Activated T-helper 1 cell treated with anti-CD3 and anti-CD28 coated beads, Interleukin-12 subunit alpha, Interleukin-12 subunit beta, Interleukin-2, Interleukin-4 antibody, amounts not matched to agents 30 ng/mL and 10 ng/mL and 1 ng/mL, durations not matched to agents 14 hours and 24 hours and 36 hours (primary cell): ENCODE results near the gene LGMN. TPM values are rescaled to one million over a fixed set of nuclear protein-coding genes. Genes with fewer than 3 reads are reported as not detected.
A peak's percentile ranks its signal among the peaks of the same experiment; 100 is the strongest.
"Not testable (repeated sequence)": the region's sequence is repeated elsewhere in the genome, so short reads cannot be mapped to it uniquely, and the experiment has no call there.

Source experiments
- DNase-seq: peaks from one replicate; pipeline ENCODE4 v3.0.0; 2021; ENCODE audit warnings: low spot score
- H3K27ac Mint-ChIP-seq: one replicate; pipeline ENCODE4 v1.8.0; 2021; ENCODE audit warnings: mild to moderate bottlenecking, mixed read lengths
- H3K27me3 Mint-ChIP-seq: one replicate; pipeline ENCODE4 v1.8.0; 2022; ENCODE audit warnings: mild to moderate bottlenecking, moderate library complexity, mixed read lengths; ENCODE audit not compliant: insufficient read depth
- H3K36me3 Mint-ChIP-seq: one replicate; pipeline ENCODE4 v1.8.0; 2021; ENCODE audit warnings: low read depth, mixed read lengths
- H3K4me1 Mint-ChIP-seq: one replicate; pipeline ENCODE4 v1.8.0; 2021; ENCODE audit warnings: low read depth, mixed read lengths
- H3K4me3 Mint-ChIP-seq: one replicate; pipeline ENCODE4 v1.8.0; 2021; ENCODE audit warnings: mild to moderate bottlenecking, moderate library complexity, mixed read lengths
- H3K9me3 Mint-ChIP-seq: one replicate; pipeline ENCODE4 v1.8.0; 2021; ENCODE audit warnings: mixed read lengths
- intact Hi-C: fragments of 100-400 bp; cut with micrococcal nuclease; formaldehyde crosslinking; loops from one replicate; pipeline ENCODE4 v1.15.1; 2024
- total RNA-seq: library from RNA; stranded (reverse); gene quantifications from 2 replicates; pipeline ENCODE4 v1.2.3, GENCODE V29; 2022

LGMN gene
- total RNA-seq, 1 donor from 2014 or later, result 2.2 TPM

DNA sequence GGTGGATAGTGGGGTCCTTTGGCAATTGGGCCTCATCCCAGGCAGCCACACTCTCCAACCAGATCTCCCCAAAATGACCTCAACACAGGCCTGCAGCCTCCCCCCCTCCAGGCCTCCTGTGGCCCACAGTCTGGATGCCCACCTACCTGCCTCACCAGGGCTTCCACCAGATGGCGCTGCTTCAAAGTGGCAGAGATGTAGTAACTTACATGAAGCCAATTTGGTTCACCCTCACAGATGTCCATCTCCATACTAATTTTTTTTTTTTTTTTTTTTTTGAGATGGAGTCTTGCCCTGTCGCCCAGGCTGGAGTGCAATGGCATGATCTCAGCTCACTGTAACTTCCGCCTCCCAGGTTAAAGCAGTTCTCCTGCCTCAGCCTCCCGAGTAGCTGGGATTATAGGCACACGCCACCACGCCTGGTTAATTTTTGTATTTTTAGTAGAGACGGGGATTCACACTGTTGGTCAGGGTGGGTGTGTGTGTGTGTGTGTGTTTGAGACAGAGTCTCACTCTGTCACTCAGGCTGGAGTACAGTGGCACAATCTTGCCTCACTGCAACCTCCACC, 33.6 kb downstream of the LGMN start:
- not testable (repeated sequence) for H3K36me3 Mint-ChIP-seq

DNA sequence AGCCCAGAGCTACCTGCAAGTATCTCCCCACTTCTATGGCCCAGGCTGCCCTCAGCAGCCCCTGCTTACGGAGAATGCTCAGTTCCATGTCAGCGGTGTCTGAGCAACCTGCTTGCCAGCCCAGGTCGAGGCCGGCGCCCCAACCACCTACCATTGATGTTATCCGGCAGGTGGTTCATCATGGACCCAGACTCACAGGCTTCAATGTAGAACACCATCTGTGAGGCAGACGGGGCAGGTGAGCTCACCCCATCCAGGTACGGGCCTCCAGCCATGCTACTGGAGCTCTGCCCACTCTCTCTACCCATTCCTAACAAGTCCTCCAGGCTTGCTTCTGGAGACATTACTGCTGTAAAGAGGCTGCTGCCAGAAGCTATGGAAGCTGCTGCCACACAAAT, 35.8 kb downstream of the LGMN start:
- Mint-ChIP-seq H3K4me1 (peaks cover 4% of the 10 kb centered on the region), H3K4me3 (no peak overlapping the region), H3K36me3 (no peaks in the 10 kb centered on the region), H3K27me3 (peaks cover 5% of the 10 kb centered on the region), H3K27ac (no peak overlapping the region), H3K9me3 (no peaks in the 10 kb centered on the region)
- no peak for DNase-seq
- intact Hi-C loops, result no loop called here

More for the DNA sequence above, 33.6 kb downstream of the LGMN start:
- not testable (repeated sequence) for H3K9me3 Mint-ChIP-seq, H3K27me3 Mint-ChIP-seq, H3K4me1 Mint-ChIP-seq, H3K4me3 Mint-ChIP-seq, H3K27ac Mint-ChIP-seq
- DNase-seq, result peak; percentile 63
- intact Hi-C loops, result loop anchor here (1.0 to 2.0 kb wide), 2 partner anchors 28 to 68 kb away; no protein-coding TSS in a partner anchor

DNA sequence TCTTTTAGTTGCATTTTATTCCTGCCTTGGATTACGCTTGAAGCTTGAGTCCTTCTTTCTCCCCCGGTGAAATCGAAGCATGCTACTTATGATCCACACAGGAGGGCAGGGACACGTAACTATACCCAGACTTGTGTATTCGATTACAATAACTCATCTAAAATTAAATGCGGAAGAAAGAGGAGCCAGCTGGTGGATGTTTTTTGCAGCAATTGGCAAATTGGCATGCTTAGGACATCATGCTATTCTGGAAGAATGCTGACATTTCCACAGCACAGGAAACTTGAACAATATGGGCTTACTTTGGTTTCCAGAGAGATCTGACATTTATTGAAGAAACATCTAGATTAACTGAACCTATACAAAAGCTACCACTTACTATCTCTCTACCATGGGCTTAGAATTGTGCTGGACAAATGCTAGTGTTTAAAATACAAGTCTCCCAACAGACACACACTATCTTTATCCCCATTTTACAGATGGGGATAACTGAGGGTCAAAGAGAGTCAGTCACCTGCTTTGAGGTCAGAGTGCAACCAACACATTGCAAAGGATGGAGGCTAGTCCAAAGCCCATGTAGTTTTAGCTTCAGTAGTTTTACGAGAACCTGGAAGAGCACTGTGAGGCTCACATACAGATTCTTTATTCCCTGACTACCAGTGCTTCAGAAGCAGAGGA, 36.3 kb downstream of the LGMN start:
- H3K36me3 Mint-ChIP-seq, result no peaks in the 10 kb centered on the region
- no peak for DNase-seq
- no peaks in the 10 kb centered on the region for H3K4me1 Mint-ChIP-seq
- H3K27me3 Mint-ChIP-seq, result peaks cover 4% of the 10 kb centered on the region
- no peak overlapping the region for H3K4me3 Mint-ChIP-seq
- H3K9me3 Mint-ChIP-seq, result no peaks in the 10 kb centered on the region
- no peak overlapping the region for H3K27ac Mint-ChIP-seq
- intact Hi-C loops, result no loop called here

GRCh38 chr14:92710001-92710341, 38.5 kb downstream of the LGMN start:
- Mint-ChIP-seq H3K27ac (no peak overlapping the region), H3K9me3 (no peaks in the 10 kb centered on the region), H3K4me1 (no peaks in the 10 kb centered on the region), H3K27me3 (peaks cover 2% of the 10 kb centered on the region), H3K4me3 (no peak overlapping the region), H3K36me3 (no peaks in the 10 kb centered on the region)
- no peak for DNase-seq
- intact Hi-C loops, result no loop called here

DNA sequence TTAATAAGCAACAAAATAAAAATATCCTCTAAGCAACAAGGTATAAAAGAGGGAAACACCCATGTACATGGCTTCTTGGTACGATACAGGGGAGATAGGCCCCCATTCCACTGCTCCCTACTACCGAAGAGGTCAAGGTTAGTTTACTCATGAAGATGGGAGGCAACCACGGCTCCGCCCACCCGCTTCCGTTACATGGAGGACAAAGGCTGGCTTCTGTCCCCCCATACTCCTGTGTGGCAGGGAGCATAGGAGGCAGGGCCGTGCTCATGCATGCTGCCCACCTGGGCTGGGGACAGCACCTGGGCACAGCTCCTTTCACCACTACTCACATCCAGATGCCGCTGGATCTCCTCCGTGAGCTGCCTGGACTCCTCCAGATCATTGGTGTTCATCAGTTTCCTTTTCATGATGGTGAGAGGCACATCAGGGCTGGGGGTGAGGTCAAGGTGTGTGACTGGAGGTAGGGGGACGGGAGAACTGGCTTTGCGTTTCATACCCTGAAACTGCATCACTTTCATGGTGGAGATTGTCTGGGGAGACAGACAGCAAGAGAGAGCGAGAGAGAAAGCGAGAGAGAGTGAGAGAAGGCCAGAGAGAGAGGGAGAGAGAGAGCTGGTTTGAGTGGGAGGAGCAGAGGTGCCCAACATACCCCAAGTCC, 39.0 kb downstream of the LGMN start:
- intact Hi-C loops, result no loop called here
- no peak overlapping the region for H3K4me3 Mint-ChIP-seq
- no peaks in the 10 kb centered on the region for H3K36me3 Mint-ChIP-seq
- no peak for DNase-seq
- H3K27ac Mint-ChIP-seq, result no peak overlapping the region
- H3K27me3 Mint-ChIP-seq, result peaks cover 2% of the 10 kb centered on the region
- no peaks in the 10 kb centered on the region for H3K9me3 Mint-ChIP-seq
- H3K4me1 Mint-ChIP-seq, result no peaks in the 10 kb centered on the region

- DNase-seq, result no peak
- intact Hi-C loops, result no loop called here
- Mint-ChIP-seq H3K36me3 (no peaks in the 10 kb centered on the region), H3K4me3 (no peak overlapping the region), H3K4me1 (no peaks in the 10 kb centered on the region), H3K9me3 (no peaks in the 10 kb centered on the region), H3K27ac (no peak overlapping the region), H3K27me3 (peaks cover 7% of the 10 kb centered on the region)
Observed at GRCh38 chr14:92706386-92706785, 42.0 kb downstream of the LGMN start.

DNA sequence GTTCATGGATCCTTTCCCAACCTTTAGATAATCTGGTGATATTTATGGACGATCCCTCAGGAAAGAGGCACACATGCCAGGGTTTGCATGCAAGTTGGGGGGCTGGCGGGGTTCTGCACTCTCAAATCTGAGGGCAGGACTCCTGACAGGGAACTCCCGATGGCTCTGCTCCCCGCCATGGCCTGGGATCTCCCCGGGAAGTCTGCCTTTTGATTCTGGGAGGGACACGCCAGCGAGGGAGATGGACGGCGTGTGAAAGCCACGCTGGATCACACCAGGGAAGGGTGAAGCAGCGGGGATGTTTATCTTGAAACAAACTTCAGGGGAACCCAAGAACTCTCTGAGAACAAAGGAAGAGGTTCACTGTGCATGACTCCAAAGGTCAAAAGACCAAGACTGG, 43.6 kb downstream of the LGMN start:
- Mint-ChIP-seq H3K4me1 (no peaks in the 10 kb centered on the region), H3K4me3 (no peak overlapping the region), H3K27ac (no peak overlapping the region), H3K9me3 (no peaks in the 10 kb centered on the region), H3K27me3 (peaks cover 7% of the 10 kb centered on the region), H3K36me3 (no peaks in the 10 kb centered on the region)
- no peak for DNase-seq
- intact Hi-C loops, result no loop called here

- H3K4me1 Mint-ChIP-seq, result no peaks in the 10 kb centered on the region
- intact Hi-C loops, result no loop called here
Observed at GRCh38 chr14:92704036-92704804, 44.2 kb downstream of the LGMN start.

DNA sequence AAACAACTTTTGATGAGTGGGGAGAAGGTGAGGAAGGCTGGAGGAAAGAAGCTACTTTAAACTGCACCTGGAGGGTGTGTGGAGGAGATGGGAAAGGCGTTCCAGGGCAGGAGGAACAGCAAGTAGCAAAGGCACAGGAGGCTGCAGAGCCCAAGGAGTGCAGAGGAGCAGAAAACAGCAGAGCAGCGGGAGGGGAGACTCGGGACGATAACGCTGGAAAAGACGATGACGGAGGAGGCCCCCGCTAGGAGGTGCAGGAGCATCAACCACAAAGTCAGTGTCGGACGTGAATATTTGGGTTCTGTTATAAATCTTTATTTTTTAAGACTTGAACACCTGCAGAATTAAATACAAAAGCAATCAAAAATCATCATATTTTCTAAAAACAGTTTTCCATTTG, 44.9 kb downstream of the LGMN start:
- intact Hi-C loops, result no loop called here
- H3K4me1 Mint-ChIP-seq, result no peaks in the 10 kb centered on the region
- H3K27ac Mint-ChIP-seq, result no peak overlapping the region
- no peaks in the 10 kb centered on the region for H3K36me3 Mint-ChIP-seq
- H3K4me3 Mint-ChIP-seq, result no peak overlapping the region
- peaks cover 7% of the 10 kb centered on the region for H3K27me3 Mint-ChIP-seq
- H3K9me3 Mint-ChIP-seq, result no peaks in the 10 kb centered on the region
- DNase-seq, result no peak

More at GRCh38 chr14:92704036-92704804, 44.2 kb downstream of the LGMN start:
- peaks cover 7% of the 10 kb centered on the region for H3K27me3 Mint-ChIP-seq
- H3K4me3 Mint-ChIP-seq, result no peak overlapping the region
- H3K9me3 Mint-ChIP-seq, result no peaks in the 10 kb centered on the region
- DNase-seq, result no peak
- no peaks in the 10 kb centered on the region for H3K36me3 Mint-ChIP-seq
- H3K27ac Mint-ChIP-seq, result no peak overlapping the region

DNA sequence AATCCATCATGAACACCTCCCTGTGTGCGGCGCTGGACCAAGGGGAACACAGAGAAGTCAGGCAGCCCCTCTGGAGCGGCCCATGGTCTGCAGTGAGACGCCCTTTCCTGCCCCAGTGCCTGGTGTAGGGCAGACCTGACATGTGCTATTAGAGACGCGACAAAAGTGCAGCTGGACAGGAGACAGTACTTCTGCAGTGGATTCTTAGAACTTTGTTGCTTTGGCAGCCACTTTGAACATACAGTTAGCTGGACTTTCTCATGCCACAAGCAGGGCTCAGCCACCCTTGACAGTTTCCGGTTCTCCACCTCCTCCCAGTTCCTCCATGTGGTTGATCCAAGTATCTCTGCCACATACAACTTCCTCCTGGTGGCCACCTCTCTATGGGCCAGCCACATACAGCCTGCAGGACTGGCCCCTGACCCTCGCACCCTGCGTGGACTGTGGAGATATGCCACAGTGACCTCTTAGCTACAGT, 45.9 kb downstream of the LGMN start:
- Mint-ChIP-seq H3K4me1 (no peaks in the 10 kb centered on the region), H3K4me3 (no peak overlapping the region), H3K27me3 (peaks cover 12% of the 10 kb centered on the region), H3K27ac (no peak overlapping the region), H3K9me3 (no peaks in the 10 kb centered on the region), H3K36me3 (no peaks in the 10 kb centered on the region)
- intact Hi-C loops, result no loop called here
- DNase-seq, result no peak

DNA sequence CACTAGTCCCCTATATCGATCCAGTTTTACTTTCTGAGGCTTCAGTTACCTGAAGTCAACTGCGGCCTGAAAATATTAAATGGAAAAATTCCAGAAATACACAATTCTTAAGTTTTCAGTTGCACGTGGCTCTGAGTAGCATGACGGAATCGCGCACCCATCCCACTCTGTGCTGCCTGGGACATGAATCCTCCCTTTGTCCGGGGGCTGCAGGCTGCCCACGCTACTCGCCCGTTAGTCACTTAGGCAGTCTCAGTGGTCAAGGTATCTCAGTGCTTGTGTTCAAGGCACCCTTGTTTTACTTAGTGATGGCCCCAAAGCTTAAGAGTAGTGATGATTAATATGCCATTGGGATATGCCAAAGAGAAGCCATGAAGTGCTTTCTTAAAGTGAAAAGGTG, 46.6 kb downstream of the LGMN start:
- Mint-ChIP-seq H3K9me3 (no peaks in the 10 kb centered on the region), H3K4me3 (no peak overlapping the region), H3K27me3 (peaks cover 17% of the 10 kb centered on the region), H3K36me3 (no peaks in the 10 kb centered on the region), H3K27ac (no peak overlapping the region), H3K4me1 (no peaks in the 10 kb centered on the region)
- no peak for DNase-seq
- intact Hi-C loops, result no loop called here

GRCh38 chr14:92698393-92698792, 50.0 kb downstream of the LGMN start:
- no peaks in the 10 kb centered on the region for H3K4me1 Mint-ChIP-seq
- no peaks in the 10 kb centered on the region for H3K9me3 Mint-ChIP-seq
- H3K4me3 Mint-ChIP-seq, result no peak overlapping the region
- no peaks in the 10 kb centered on the region for H3K36me3 Mint-ChIP-seq
- peaks cover 25% of the 10 kb centered on the region for H3K27me3 Mint-ChIP-seq
- intact Hi-C loops, result no loop called here
- no peak for DNase-seq
- no peak overlapping the region for H3K27ac Mint-ChIP-seq

GRCh38 chr14:92696366-92696765, 52.1 kb downstream of the LGMN start:
- no peak overlapping the region for H3K4me3 Mint-ChIP-seq
- peaks cover 23% of the 10 kb centered on the region for H3K27me3 Mint-ChIP-seq
- H3K9me3 Mint-ChIP-seq, result no peaks in the 10 kb centered on the region
- no peak overlapping the region for H3K27ac Mint-ChIP-seq
- no peak for DNase-seq
- no peaks in the 10 kb centered on the region for H3K4me1 Mint-ChIP-seq
- intact Hi-C loops, result no loop called here
- no peaks in the 10 kb centered on the region for H3K36me3 Mint-ChIP-seq
